Lower leg skin (tissue), 4 donors: Measurements from ENCODE around the gene GRIN2A. TPM values are rescaled to one million over a fixed set of nuclear protein-coding genes. Genes with fewer than 3 reads are reported as not detected.

ENCODE experiments used
- DNase-seq, 2 donors: peaks; one replicate each; pipeline ENCODE4 v3.0.0-alpha.2; 2019; ENCODE audit warnings: low spot score in 2 of 2
- H3K4me3 ChIP-seq: fragments of 200-600 bp; sonication (generic); 2 replicates; pipeline ENCODE4 v1.5.1; 2017; ENCODE audit warnings: mild to moderate bottlenecking, low read depth; ENCODE audit not compliant: poor library complexity, severe bottlenecking
- CTCF ChIP-seq, 3 donors: fragments of 450-650 bp; IDR thresholded peaks; one replicate each; pipeline ENCODE4 v1.5.1; 2016; ENCODE audit warnings: antibody characterized with exemption in 3 of 3, mild to moderate bottlenecking in 3 of 3, moderate library complexity in 2 of 3
- POLR2A ChIP-seq, 2 donors: fragments of 450-650 bp; IDR thresholded peaks; one replicate each; pipeline ENCODE4 v1.6.1; 2016 to 2017; ENCODE audit warnings: antibody characterized with exemption in 2 of 2, mild to moderate bottlenecking in 1 of 2, moderate library complexity in 1 of 2
- WGBS, 2 donors: methylation state at CpG; one replicate each; pipeline ENCODE4 v1.1.5; 2018; 5-methylcytosine and 5-hydroxymethylcytosine counted together
- intact Hi-C: fragments of 100-400 bp; cut with DNase I; formaldehyde crosslinking; loops from one replicate; pipeline ENCODE4 v1.15.0; 2023; ENCODE audit warnings: low total_unique reads
- total RNA-seq, 4 donors: library from RNA; depleted of rRNA; stranded (reverse); fragments of >200 nt; gene quantifications; one replicate each; pipeline ENCODE4 v1.1.0, GENCODE V29; 2016

Gene GRIN2A
- total RNA-seq, 4 donors from 2014 or later = 0.30 to 1.7 (median 0.73) TPM

- no peak for DNase-seq
- intact Hi-C loops = no loop called here
- no peak overlapping the region for H3K4me3 ChIP-seq
- 50 to 57% methylated on average over 4 of the region's 4 CpGs for WGBS, 2 donors
- TF ChIP-seq POLR2A (IDR thresholded peaks at IDR 0.05) (no peak), CTCF (IDR thresholded peaks at IDR 0.05) (no peak)
These were observed 133.4 kb downstream of the GRIN2A start for GRCh38 chr16:10048850-10049249.

- intact Hi-C loops = no loop called here
- no peak for TF ChIP-seq CTCF (IDR thresholded peaks at IDR 0.05)
- TF ChIP-seq POLR2A (IDR thresholded peaks at IDR 0.05) = no peak
- no peak overlapping the region for H3K4me3 ChIP-seq
- 77 to 88% methylated on average over 4 of the region's 4 CpGs for WGBS, 2 donors
- no peak for DNase-seq
These were observed 136.3 kb downstream of the GRIN2A start for GRCh38 chr16:10045947-10046346.

- 26 to 30% methylated on average over 5 of the region's 5 CpGs for WGBS, 2 donors
- DNase-seq = no peak
- no peak for TF ChIP-seq POLR2A (IDR thresholded peaks at IDR 0.05)
- TF ChIP-seq CTCF (IDR thresholded peaks at IDR 0.05) = no peak
- no peak overlapping the region for H3K4me3 ChIP-seq
- intact Hi-C loops = no loop called here
These were observed 136.9 kb downstream of the GRIN2A start for GRCh38 chr16:10045291-10045775.

GRCh38 chr16:10040136-10041080 is 141.8 kb downstream of the GRIN2A start:
- peak in 1 of 3 donors; percentile 82 for TF ChIP-seq CTCF (IDR thresholded peaks at IDR 0.05)
- TF ChIP-seq POLR2A (IDR thresholded peaks at IDR 0.05) = no peak
- intact Hi-C loops = no loop called here
- H3K4me3 ChIP-seq = no peak overlapping the region
- 55 to 58% methylated on average over 17 of the region's 17 CpGs for WGBS, 2 donors
- no peak for DNase-seq

GRCh38 chr16:10039220-10040096 is 142.8 kb downstream of the GRIN2A start:
- TF ChIP-seq POLR2A (IDR thresholded peaks at IDR 0.05) (no peak), CTCF (IDR thresholded peaks at IDR 0.05) (no peak)
- no peak overlapping the region for H3K4me3 ChIP-seq
- intact Hi-C loops = no loop called here
- DNase-seq = no peak
- WGBS, 2 donors = 7 to 9% methylated on average over 27 to 28 of the region's 28 CpGs
